Osteocyte (in vitro differentiated cells): ENCODE results near the gene RPS6KA2. TPM values are rescaled to one million over a fixed set of nuclear protein-coding genes. Genes with fewer than 3 reads are reported as not detected.

Source experiments
- DNase-seq: peaks from one replicate; pipeline ENCODE4 v3.0.0; 2021; ENCODE audit warnings: mixed read lengths; ENCODE audit not compliant: unreplicated experiment; ENCODE audit errors: extremely low spot score
- H3K27ac Mint-ChIP-seq: one replicate; pipeline ENCODE4 v1.8.0; 2021; ENCODE audit warnings: mild to moderate bottlenecking, mixed read lengths; ENCODE audit not compliant: unreplicated experiment
- H3K27me3 Mint-ChIP-seq: one replicate; pipeline ENCODE4 v1.8.0; 2021; ENCODE audit warnings: mixed read lengths; ENCODE audit not compliant: unreplicated experiment
- H3K36me3 Mint-ChIP-seq: one replicate; pipeline ENCODE4 v1.8.0; 2021; ENCODE audit warnings: mixed read lengths; ENCODE audit not compliant: unreplicated experiment
- H3K4me1 Mint-ChIP-seq: one replicate; pipeline ENCODE4 v1.8.0; 2021; ENCODE audit warnings: mixed read lengths; ENCODE audit not compliant: unreplicated experiment
- H3K4me3 Mint-ChIP-seq: one replicate; pipeline ENCODE4 v1.8.0; 2021; ENCODE audit warnings: mild to moderate bottlenecking, moderate library complexity, mixed read lengths; ENCODE audit not compliant: unreplicated experiment
- H3K9me3 Mint-ChIP-seq: one replicate; pipeline ENCODE4 v1.8.0; 2021; ENCODE audit warnings: mixed read lengths; ENCODE audit not compliant: unreplicated experiment
- total RNA-seq: library from RNA; stranded (reverse); gene quantifications from 2 replicates; pipeline ENCODE4 v1.2.1, GENCODE V29; 2021
- TF ChIP-seq, protein P1 (sequence below): fragments of 200-600 bp; sonication (generic); IDR thresholded peaks from 2 replicates; pipeline ENCODE4 v1.5.0; 2021; ENCODE audit warnings: antibody characterized with exemption, mild to moderate bottlenecking, moderate library complexity

RPS6KA2 gene
- total RNA-seq, 1 donor from 2014 or later, result 89.9 TPM

GRCh38 chr6:166462461-166463135 lies 164.5 kb downstream of the RPS6KA2 start:
- H3K36me3 Mint-ChIP-seq, result peaks cover 29% of the 10 kb centered on the region

DNA sequence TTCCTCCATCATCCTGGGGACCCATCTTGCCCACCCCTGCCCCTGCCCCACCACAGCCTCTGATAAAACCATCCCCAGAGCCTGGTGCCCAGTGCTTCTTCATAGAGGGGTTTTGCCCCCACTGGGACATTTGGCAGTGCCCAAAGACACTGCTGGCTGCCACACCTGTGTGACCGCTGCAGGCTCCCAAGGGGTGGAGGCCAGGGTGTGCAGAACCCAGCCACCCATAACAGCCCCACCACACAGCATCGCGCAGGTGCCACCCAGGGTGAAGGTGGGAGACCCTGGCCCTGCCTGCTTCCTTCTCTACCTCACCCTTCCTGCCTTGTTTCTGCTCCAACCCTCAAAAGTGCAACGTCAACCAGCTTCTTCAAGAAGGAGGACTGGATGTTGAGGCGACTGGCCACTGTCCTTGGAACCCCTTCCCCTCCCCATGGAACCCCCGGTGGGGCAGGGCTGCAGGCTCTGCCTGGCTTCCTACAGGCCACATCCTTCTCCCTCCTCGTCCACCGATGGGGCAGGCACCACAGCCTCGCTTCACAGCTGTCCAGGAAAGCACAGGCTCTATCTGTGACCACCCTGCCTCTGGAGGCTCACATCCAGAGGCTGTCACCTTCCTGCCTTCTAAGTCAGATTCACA lies 165.1 kb downstream of the RPS6KA2 start:
- no peak for DNase-seq
- Mint-ChIP-seq H3K9me3 (no peaks in the 10 kb centered on the region), H3K36me3 (peaks cover 26% of the 10 kb centered on the region), H3K27ac (no peak overlapping the region), H3K27me3 (no peaks in the 10 kb centered on the region), H3K4me1 (peaks cover 15% of the 10 kb centered on the region), H3K4me3 (no peak overlapping the region)
- TF ChIP-seq, protein P1, sequence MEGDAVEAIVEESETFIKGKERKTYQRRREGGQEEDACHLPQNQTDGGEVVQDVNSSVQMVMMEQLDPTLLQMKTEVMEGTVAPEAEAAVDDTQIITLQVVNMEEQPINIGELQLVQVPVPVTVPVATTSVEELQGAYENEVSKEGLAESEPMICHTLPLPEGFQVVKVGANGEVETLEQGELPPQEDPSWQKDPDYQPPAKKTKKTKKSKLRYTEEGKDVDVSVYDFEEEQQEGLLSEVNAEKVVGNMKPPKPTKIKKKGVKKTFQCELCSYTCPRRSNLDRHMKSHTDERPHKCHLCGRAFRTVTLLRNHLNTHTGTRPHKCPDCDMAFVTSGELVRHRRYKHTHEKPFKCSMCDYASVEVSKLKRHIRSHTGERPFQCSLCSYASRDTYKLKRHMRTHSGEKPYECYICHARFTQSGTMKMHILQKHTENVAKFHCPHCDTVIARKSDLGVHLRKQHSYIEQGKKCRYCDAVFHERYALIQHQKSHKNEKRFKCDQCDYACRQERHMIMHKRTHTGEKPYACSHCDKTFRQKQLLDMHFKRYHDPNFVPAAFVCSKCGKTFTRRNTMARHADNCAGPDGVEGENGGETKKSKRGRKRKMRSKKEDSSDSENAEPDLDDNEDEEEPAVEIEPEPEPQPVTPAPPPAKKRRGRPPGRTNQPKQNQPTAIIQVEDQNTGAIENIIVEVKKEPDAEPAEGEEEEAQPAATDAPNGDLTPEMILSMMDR, result no peak

More at GRCh38 chr6:166462461-166463135, 164.5 kb downstream of the RPS6KA2 start:
- no peak overlapping the region for H3K27ac Mint-ChIP-seq
- H3K4me3 Mint-ChIP-seq, result no peak overlapping the region
- no peak for DNase-seq
- no peaks in the 10 kb centered on the region for H3K27me3 Mint-ChIP-seq
- no peaks in the 10 kb centered on the region for H3K9me3 Mint-ChIP-seq
- TF ChIP-seq, protein P1, result no peak
- H3K4me1 Mint-ChIP-seq, result peaks cover 15% of the 10 kb centered on the region

GRCh38 chr6:166460473-166461437 lies 166.3 kb downstream of the RPS6KA2 start:
- TF ChIP-seq, protein P1, result no peak
- H3K27ac Mint-ChIP-seq, result no peak overlapping the region
- no peaks in the 10 kb centered on the region for H3K27me3 Mint-ChIP-seq
- H3K4me1 Mint-ChIP-seq, result peaks cover 15% of the 10 kb centered on the region
- no peaks in the 10 kb centered on the region for H3K9me3 Mint-ChIP-seq
- no peak overlapping the region for H3K4me3 Mint-ChIP-seq
- H3K36me3 Mint-ChIP-seq, result peaks cover 22% of the 10 kb centered on the region
- DNase-seq, result no peak

GRCh38 chr6:166459906-166460305 lies 167.1 kb downstream of the RPS6KA2 start:
- H3K36me3 Mint-ChIP-seq, result peaks cover 23% of the 10 kb centered on the region
- H3K4me1 Mint-ChIP-seq, result peaks cover 15% of the 10 kb centered on the region
- H3K4me3 Mint-ChIP-seq, result no peak overlapping the region
- no peaks in the 10 kb centered on the region for H3K27me3 Mint-ChIP-seq
- TF ChIP-seq, protein P1, result no peak
- no peaks in the 10 kb centered on the region for H3K9me3 Mint-ChIP-seq
- DNase-seq, result no peak
- H3K27ac Mint-ChIP-seq, result no peak overlapping the region
